Upper lobe of right lung (tissue), 1 donor: ENCODE data around the gene ERICH6. TPM values are rescaled to one million over a fixed set of nuclear protein-coding genes. Genes with fewer than 3 reads are reported as not detected.

ENCODE experiments used
- ATAC-seq: fragments of 200-7000 bp; cut with Tn5 transposase; one replicate; pipeline ENCODE4 v1.9.1; 2020; ENCODE audit warnings: mild to moderate bottlenecking, moderate library complexity
- DNase-seq: peaks from one replicate; pipeline ENCODE4 v3.0.0-alpha.2; 2020
- H3K27ac ChIP-seq: fragments of 200-600 bp; one replicate; pipeline ENCODE4 v1.8.0; 2022
- H3K27me3 ChIP-seq: fragments of 200-600 bp; one replicate; pipeline ENCODE4 v1.8.0; 2022; ENCODE audit warnings: mild to moderate bottlenecking
- H3K36me3 ChIP-seq: fragments of 200-600 bp; one replicate; pipeline ENCODE4 v1.8.0; 2022
- H3K4me1 ChIP-seq: fragments of 200-600 bp; one replicate; pipeline ENCODE4 v1.8.0; 2022
- H3K4me3 ChIP-seq: fragments of 200-600 bp; one replicate; pipeline ENCODE4 v1.8.0; 2022; ENCODE audit warnings: mild to moderate bottlenecking
- H3K9me3 ChIP-seq: fragments of 200-600 bp; one replicate; pipeline ENCODE4 v1.8.0; 2022
- CTCF ChIP-seq: fragments of 200-600 bp; IDR thresholded peaks from one replicate; pipeline ENCODE4 v1.8.0; 2022; ENCODE audit warnings: antibody characterized with exemption
- intact Hi-C: fragments of 100-400 bp; cut with DNase I; formaldehyde crosslinking; loops from one replicate; pipeline ENCODE4 v1.11.0; 2022
- total RNA-seq: library from RNA; stranded (reverse); fragmentation: NEBNext Ultra II Directional; extraction: Animal tissue kit (Norgen Biotek cat#: 25700); gene quantifications from one replicate; pipeline ENCODE4 v1.2.1, GENCODE V29; 2021
- donor health status: DM: no; HTN: yes; CAD: no; lungs with severe emphysema.

Gene ERICH6
- total RNA-seq, 1 donor from 2014 or later, result not detected

- Histone ChIP-seq H3K9me3 (no peaks in the 10 kb centered on the region), H3K4me1 (no peaks in the 10 kb centered on the region), H3K4me3 (no peak overlapping the region), H3K27me3 (no peaks in the 10 kb centered on the region), H3K27ac (no peak overlapping the region), H3K36me3 (peaks cover 10% of the 10 kb centered on the region)
- DNase-seq (no peak), ATAC-seq (no peak)
- intact Hi-C loops, result no loop called here
- no peak for TF ChIP-seq CTCF
Measured at GRCh38 chr3:150739200-150739863, 35.6 kb upstream of the ERICH6 start.

GRCh38 chr3:150738688-150739087, 35.0 kb upstream of the ERICH6 start:
- TF ChIP-seq CTCF, result no peak
- DNase-seq, result no peak
- H3K27ac ChIP-seq, result no peak overlapping the region
- intact Hi-C loops, result no loop called here
- H3K27me3 ChIP-seq, result no peaks in the 10 kb centered on the region
- H3K36me3 ChIP-seq, result peaks cover 10% of the 10 kb centered on the region
- no peak for ATAC-seq
- no peak overlapping the region for H3K4me3 ChIP-seq
- H3K4me1 ChIP-seq, result no peaks in the 10 kb centered on the region
- no peaks in the 10 kb centered on the region for H3K9me3 ChIP-seq

- Histone ChIP-seq H3K4me1 (no peaks in the 10 kb centered on the region), H3K27ac (no peak overlapping the region), H3K4me3 (no peak overlapping the region), H3K36me3 (peaks cover 10% of the 10 kb centered on the region), H3K9me3 (no peaks in the 10 kb centered on the region), H3K27me3 (no peaks in the 10 kb centered on the region)
- TF ChIP-seq CTCF, result no peak
- DNase-seq (no peak), ATAC-seq (peak; percentile 34)
- intact Hi-C loops, result no loop called here
Measured at GRCh38 chr3:150737874-150738679, 34.4 kb upstream of the ERICH6 start.

GRCh38 chr3:150736903-150737832, 33.4 kb upstream of the ERICH6 start:
- ATAC-seq (no peak), DNase-seq (no peak)
- no peaks in the 10 kb centered on the region for H3K4me1 ChIP-seq
- H3K36me3 ChIP-seq, result peaks cover 10% of the 10 kb centered on the region
- no peak overlapping the region for H3K27ac ChIP-seq
- TF ChIP-seq CTCF, result no peak
- H3K4me3 ChIP-seq, result no peak overlapping the region
- H3K9me3 ChIP-seq, result no peaks in the 10 kb centered on the region
- intact Hi-C loops, result no loop called here
- H3K27me3 ChIP-seq, result no peaks in the 10 kb centered on the region

- TF ChIP-seq CTCF, result no peak
- Histone ChIP-seq H3K36me3 (peaks cover 2% of the 10 kb centered on the region), H3K4me1 (no peaks in the 10 kb centered on the region), H3K27ac (no peak overlapping the region), H3K4me3 (no peak overlapping the region), H3K9me3 (no peaks in the 10 kb centered on the region), H3K27me3 (no peaks in the 10 kb centered on the region)
- ATAC-seq (no peak), DNase-seq (no peak)
- intact Hi-C loops, result no loop called here
Measured at GRCh38 chr3:150736316-150736719, 32.6 kb upstream of the ERICH6 start.
